ENCODE measurements around the gene ALG12. TPM values are rescaled to one million over a fixed set of nuclear protein-coding genes. Genes with fewer than 3 reads are reported as not detected.

The ALG12 gene
- total RNA-seq, 1 donor = 18.8 TPM

DNA sequence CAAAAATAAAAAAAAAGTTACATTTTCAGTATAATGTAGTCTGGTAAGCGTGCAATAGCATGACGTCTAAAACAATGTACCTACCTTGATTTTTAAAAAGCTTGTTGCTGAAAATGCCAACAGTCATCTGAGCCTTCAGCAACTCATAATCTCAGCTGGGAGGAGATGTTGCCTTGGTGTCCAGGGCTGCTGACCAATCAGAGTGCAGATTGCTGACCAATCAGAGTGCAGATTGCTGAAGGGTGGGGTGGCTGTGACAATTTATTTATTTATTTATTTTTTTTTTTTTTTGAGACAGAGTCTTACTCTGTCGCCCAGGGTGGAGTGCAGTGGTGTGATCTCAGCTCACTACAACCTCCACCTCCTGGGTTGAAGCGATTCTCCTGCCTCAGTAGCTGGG, 46.8 kb downstream of the ALG12 start:
- TF ChIP-seq, protein P1, sequence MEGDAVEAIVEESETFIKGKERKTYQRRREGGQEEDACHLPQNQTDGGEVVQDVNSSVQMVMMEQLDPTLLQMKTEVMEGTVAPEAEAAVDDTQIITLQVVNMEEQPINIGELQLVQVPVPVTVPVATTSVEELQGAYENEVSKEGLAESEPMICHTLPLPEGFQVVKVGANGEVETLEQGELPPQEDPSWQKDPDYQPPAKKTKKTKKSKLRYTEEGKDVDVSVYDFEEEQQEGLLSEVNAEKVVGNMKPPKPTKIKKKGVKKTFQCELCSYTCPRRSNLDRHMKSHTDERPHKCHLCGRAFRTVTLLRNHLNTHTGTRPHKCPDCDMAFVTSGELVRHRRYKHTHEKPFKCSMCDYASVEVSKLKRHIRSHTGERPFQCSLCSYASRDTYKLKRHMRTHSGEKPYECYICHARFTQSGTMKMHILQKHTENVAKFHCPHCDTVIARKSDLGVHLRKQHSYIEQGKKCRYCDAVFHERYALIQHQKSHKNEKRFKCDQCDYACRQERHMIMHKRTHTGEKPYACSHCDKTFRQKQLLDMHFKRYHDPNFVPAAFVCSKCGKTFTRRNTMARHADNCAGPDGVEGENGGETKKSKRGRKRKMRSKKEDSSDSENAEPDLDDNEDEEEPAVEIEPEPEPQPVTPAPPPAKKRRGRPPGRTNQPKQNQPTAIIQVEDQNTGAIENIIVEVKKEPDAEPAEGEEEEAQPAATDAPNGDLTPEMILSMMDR (IDR thresholded peaks at IDR 0.05; ENCODE audit: extremely low read depth, low read depth, low read length) = no peak
- peaks cover 44% of the 10 kb centered on the region for H4K20me1 ChIP-seq (ENCODE audit: insufficient read depth, low read length)
- no peak for DNase-seq (ENCODE audit: insufficient read length, low spot score, missing footprints)

DNA sequence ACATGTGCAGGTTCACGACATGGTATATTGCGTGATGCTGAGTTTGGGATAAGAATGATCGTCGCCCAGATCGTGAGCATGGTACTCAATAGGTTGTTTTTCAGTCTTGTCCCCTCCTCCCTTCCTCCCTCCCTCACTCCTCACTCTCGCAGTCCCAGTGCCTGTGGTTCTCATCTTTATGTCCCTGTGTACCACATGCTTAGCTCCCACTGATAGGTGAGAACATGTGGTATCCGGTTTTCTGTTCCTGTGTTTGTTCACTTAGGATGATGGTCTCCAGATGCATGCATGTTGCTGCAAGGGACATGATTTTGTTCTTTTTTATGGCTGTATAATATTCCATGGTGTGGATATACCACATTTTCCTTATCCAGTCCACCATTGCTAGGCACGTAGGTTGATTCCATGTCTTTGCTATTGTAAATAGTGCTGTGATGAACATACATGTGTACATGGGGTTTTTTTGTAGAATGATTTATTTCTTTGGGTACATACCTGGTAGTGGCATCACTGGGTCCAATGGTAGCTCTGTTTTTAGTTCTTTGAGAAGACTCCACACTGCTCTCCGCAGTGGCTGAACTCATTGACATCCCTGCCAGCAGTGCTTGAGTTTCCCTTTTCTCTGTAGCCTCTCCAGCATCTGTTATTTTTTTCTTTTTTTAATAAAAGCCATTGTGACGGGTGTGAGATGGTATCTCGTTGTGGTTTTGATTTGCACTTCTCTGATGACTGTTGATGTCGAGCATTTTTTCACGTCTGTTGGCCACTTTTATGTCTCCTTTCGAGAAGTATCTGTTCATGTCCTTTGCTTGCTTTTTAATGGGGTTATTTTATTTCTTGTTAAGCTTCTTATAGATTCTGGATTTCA, 48.2 kb downstream of the ALG12 start:
- H3K27me3 ChIP-seq (ENCODE audit: insufficient read depth, low read length) = no peaks in the 10 kb centered on the region
- TF ChIP-seq, protein P1 (IDR thresholded peaks at IDR 0.05; ENCODE audit: extremely low read depth, low read depth, low read length) = no peak
- DNase-seq (ENCODE audit: insufficient read length, low spot score, missing footprints) = no peak
- H3K9me3 ChIP-seq (ENCODE audit: low read depth, low read length) = peaks cover 8% of the 10 kb centered on the region
- peaks cover 92% of the 10 kb centered on the region for H3K79me2 ChIP-seq (ENCODE audit: insufficient read depth, low read length)
- peaks cover 10% of the 10 kb centered on the region for H3K36me3 ChIP-seq (ENCODE audit: insufficient read depth, low read length)
- no peak overlapping the region for H2AFZ ChIP-seq (ENCODE audit: low read length)
- H3K4me2 ChIP-seq (ENCODE audit: insufficient read depth, low read length) = no peak overlapping the region
- no peak overlapping the region for H3K27ac ChIP-seq (ENCODE audit: low read depth, low read length)
- peaks cover 45% of the 10 kb centered on the region for H4K20me1 ChIP-seq (ENCODE audit: insufficient read depth, low read length)
- H3K4me3 ChIP-seq (ENCODE audit: insufficient read depth, low read length) = no peak overlapping the region
- H3K4me1 ChIP-seq (ENCODE audit: insufficient read depth, low read length) = no peaks in the 10 kb centered on the region

More for the DNA sequence above, 46.8 kb downstream of the ALG12 start:
- Histone ChIP-seq H3K79me2 (ENCODE audit: insufficient read depth, low read length) (peaks cover 91% of the 10 kb centered on the region), H3K36me3 (ENCODE audit: insufficient read depth, low read length) (peaks cover 10% of the 10 kb centered on the region), H3K9me3 (ENCODE audit: low read depth, low read length) (peaks cover 8% of the 10 kb centered on the region), H3K27ac (ENCODE audit: low read depth, low read length) (no peak overlapping the region), H3K4me3 (ENCODE audit: insufficient read depth, low read length) (no peak overlapping the region), H3K4me1 (ENCODE audit: insufficient read depth, low read length) (no peaks in the 10 kb centered on the region), H3K27me3 (ENCODE audit: insufficient read depth, low read length) (no peaks in the 10 kb centered on the region), H2AFZ (ENCODE audit: low read length) (no peak overlapping the region), H3K4me2 (ENCODE audit: insufficient read depth, low read length) (no peak overlapping the region)

DNA sequence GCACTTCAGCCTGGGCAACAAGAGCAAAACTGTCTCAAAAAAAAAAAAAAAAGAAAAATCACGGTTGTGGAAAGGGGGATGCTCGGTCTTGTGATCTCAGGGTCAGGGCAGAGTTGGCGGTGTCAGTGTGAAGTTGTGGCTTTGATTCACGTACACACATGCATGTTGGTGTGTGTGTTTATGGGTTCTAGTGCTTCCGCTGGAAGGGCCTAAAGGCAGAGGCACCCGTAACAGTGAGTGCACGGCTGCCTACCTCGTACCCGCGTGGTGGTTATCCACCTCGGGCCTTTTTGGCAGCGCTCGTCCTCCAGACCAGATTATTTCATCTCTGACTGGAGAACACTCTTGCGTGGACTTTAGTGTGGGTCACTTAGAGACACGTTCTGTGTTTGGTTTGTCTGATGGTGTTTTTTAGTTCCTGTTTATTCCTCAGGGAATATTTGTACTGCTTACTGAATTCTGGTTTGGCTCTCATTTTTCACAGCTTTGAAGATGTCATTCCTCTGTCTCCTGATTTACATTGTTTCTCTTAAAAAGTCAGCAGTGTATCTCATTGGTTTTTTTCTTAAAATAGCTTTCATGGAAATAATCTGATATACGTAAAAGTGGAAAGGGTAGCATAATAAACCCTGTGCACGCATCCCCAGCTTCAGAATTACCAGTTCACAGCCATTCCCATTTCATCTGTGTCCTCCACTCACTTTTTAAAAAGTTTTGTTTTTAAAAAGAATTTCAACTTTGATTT, 49.0 kb downstream of the ALG12 start:
- no peak overlapping the region for H3K27ac ChIP-seq (ENCODE audit: low read depth, low read length)
- no peaks in the 10 kb centered on the region for H3K4me1 ChIP-seq (ENCODE audit: insufficient read depth, low read length)
- no peak overlapping the region for H3K4me3 ChIP-seq (ENCODE audit: insufficient read depth, low read length)
- TF ChIP-seq, protein P1 (IDR thresholded peaks at IDR 0.05; ENCODE audit: extremely low read depth, low read depth, low read length) = no peak
- no peak for DNase-seq (ENCODE audit: insufficient read length, low spot score, missing footprints)
- H3K27me3 ChIP-seq (ENCODE audit: insufficient read depth, low read length) = no peaks in the 10 kb centered on the region
- peaks cover 96% of the 10 kb centered on the region for H3K79me2 ChIP-seq (ENCODE audit: insufficient read depth, low read length)
- peaks cover 8% of the 10 kb centered on the region for H3K9me3 ChIP-seq (ENCODE audit: low read depth, low read length)
- H3K4me2 ChIP-seq (ENCODE audit: insufficient read depth, low read length) = no peak overlapping the region
- no peak overlapping the region for H2AFZ ChIP-seq (ENCODE audit: low read length)
- peaks cover 10% of the 10 kb centered on the region for H3K36me3 ChIP-seq (ENCODE audit: insufficient read depth, low read length)
- peaks cover 48% of the 10 kb centered on the region for H4K20me1 ChIP-seq (ENCODE audit: insufficient read depth, low read length)

All from osteoblast (primary cell).